IPS DF 19.7 (cell line): Measurements from ENCODE around the gene ANXA5.
"Not testable (repeated sequence)": the region's sequence is repeated elsewhere in the genome, so short reads cannot be mapped to it uniquely, and the experiment has no call there.

Experiments
- DNase-seq: peaks from one replicate; pipeline ENCODE4 v3.0.0-alpha.2; 2013; ENCODE audit warnings: low read depth, low spot score

Gene ANXA5

GRCh38 chr4:121696581-121697461 is at the start of gene ANXA5:
TSS of gene ANXA5 (minus strand) at chr4:121696980. CDS start at chr4:121696589, 391 bp downstream.
- no peak for DNase-seq

GRCh38 chr4:121742794-121743193 is 46.0 kb upstream of the ANXA5 start:
- no peak for DNase-seq

GRCh38 chr4:121741751-121742150 is 45.0 kb upstream of the ANXA5 start:
- no peak for DNase-seq

- DNase-seq = no peak
Observed at GRCh38 chr4:121740796-121741409, 44.1 kb upstream of the ANXA5 start.

- DNase-seq = no peak
Observed at GRCh38 chr4:121739575-121739974, 42.8 kb upstream of the ANXA5 start.

GRCh38 chr4:121738780-121739535 is 42.2 kb upstream of the ANXA5 start:
- DNase-seq = no peak

GRCh38 chr4:121737846-121738554 is 41.2 kb upstream of the ANXA5 start:
- DNase-seq = no peak

GRCh38 chr4:121736735-121737351 is 40.1 kb upstream of the ANXA5 start:
- no peak for DNase-seq

GRCh38 chr4:121734571-121734970 is 37.8 kb upstream of the ANXA5 start:
- DNase-seq = no peak

- DNase-seq = no peak
Observed at GRCh38 chr4:121733942-121734341, 37.2 kb upstream of the ANXA5 start.

GRCh38 chr4:121729753-121730152 is 33.0 kb upstream of the ANXA5 start:
- DNase-seq = not testable (repeated sequence)

- no peak for DNase-seq
Observed at GRCh38 chr4:121728798-121729226, 32.0 kb upstream of the ANXA5 start.

GRCh38 chr4:121728066-121728465 is 31.3 kb upstream of the ANXA5 start:
- no peak for DNase-seq

GRCh38 chr4:121726642-121727268 is 30.0 kb upstream of the ANXA5 start:
- DNase-seq = no peak

GRCh38 chr4:121724671-121725070 is 27.9 kb upstream of the ANXA5 start:
- DNase-seq = no peak

- DNase-seq = no peak
Observed at GRCh38 chr4:121721700-121722099, 24.9 kb upstream of the ANXA5 start.

- no peak for DNase-seq
Observed at GRCh38 chr4:121720109-121720508, 23.3 kb upstream of the ANXA5 start.

- DNase-seq = no peak
Observed at GRCh38 chr4:121717680-121718237, 21.0 kb upstream of the ANXA5 start.

GRCh38 chr4:121714548-121714947 is 17.8 kb upstream of the ANXA5 start:
- DNase-seq = no peak

- no peak for DNase-seq
Observed at GRCh38 chr4:121712783-121713182, 16.0 kb upstream of the ANXA5 start.
